Suprapubic skin (tissue), 4 donors: ENCODE data around the gene ANKRD44. TPM values are rescaled to one million over a fixed set of nuclear protein-coding genes. Genes with fewer than 3 reads are reported as not detected.

Source experiments
- DNase-seq, 2 donors: peaks; one replicate each; pipeline ENCODE4 v3.0.0-alpha.2; 2019; ENCODE audit warnings: low spot score in 2 of 2
- H3K27ac ChIP-seq: fragments of 200-600 bp; sonication (generic); one replicate; pipeline ENCODE4 v1.5.1; 2019
- H3K27me3 ChIP-seq: fragments of 200-600 bp; sonication (generic); one replicate; pipeline ENCODE4 v1.5.1; 2019
- H3K36me3 ChIP-seq: fragments of 200-600 bp; sonication (generic); one replicate; pipeline ENCODE4 v1.5.1; 2019
- H3K4me1 ChIP-seq: fragments of 200-600 bp; sonication (generic); one replicate; pipeline ENCODE4 v1.5.1; 2019
- H3K4me3 ChIP-seq: fragments of 200-600 bp; sonication (generic); one replicate; pipeline ENCODE4 v1.5.1; 2019; ENCODE audit warnings: mild to moderate bottlenecking
- H3K9me3 ChIP-seq: fragments of 200-600 bp; sonication (generic); one replicate; pipeline ENCODE4 v1.5.1; 2019
- CTCF ChIP-seq, 2 donors: fragments of 200-600 bp in 1 of 2; fragments of 450-650 bp in 1 of 2; sonication (generic) in 1 of 2; IDR thresholded peaks; one replicate each; pipeline ENCODE4 v1.5.1; 2016 to 2019; ENCODE audit warnings: antibody characterized with exemption in 2 of 2, mild to moderate bottlenecking in 1 of 2, moderate library complexity in 1 of 2
- EP300 ChIP-seq: sonication (generic); formaldehyde crosslinking; IDR thresholded peaks from one replicate; pipeline ENCODE4 v1.6.1; 2017; ENCODE audit warnings: antibody characterized with exemption
- POLR2A ChIP-seq, 2 donors: fragments of 450-650 bp; IDR thresholded peaks; one replicate each; pipeline ENCODE4 v1.6.1; 2017; ENCODE audit warnings: antibody characterized with exemption in 2 of 2, mild to moderate bottlenecking in 2 of 2, moderate library complexity in 2 of 2
- POLR2AphosphoS5 ChIP-seq, 3 donors: sonication (generic); formaldehyde crosslinking; IDR thresholded peaks; one replicate each; pipeline ENCODE4 v1.6.1; 2017; ENCODE audit warnings: antibody characterized with exemption in 3 of 3
- WGBS: methylation state at CpG from one replicate; pipeline ENCODE4 v1.1.5; 2018; 5-methylcytosine and 5-hydroxymethylcytosine counted together
- total RNA-seq, 4 donors: library from RNA; depleted of rRNA; stranded (reverse); fragments of >200 nt; gene quantifications; one replicate each; pipeline ENCODE4 v1.1.0, GENCODE V29; 2016

The ANKRD44 gene
- total RNA-seq, 4 donors from 2014 or later = 6.3 to 34.4 (median 17.8) TPM

- no peak for DNase-seq
- Histone ChIP-seq H3K4me1 (no peaks in the 10 kb centered on the region), H3K27ac (no peak overlapping the region), H3K27me3 (no peaks in the 10 kb centered on the region), H3K36me3 (no peaks in the 10 kb centered on the region), H3K9me3 (no peaks in the 10 kb centered on the region), H3K4me3 (no peak overlapping the region)
- WGBS = 56% methylated on average over 4 of the region's 4 CpGs
- TF ChIP-seq CTCF (IDR thresholded peaks at IDR 0.05) (no peak), POLR2AphosphoS5 (IDR thresholded peaks at IDR 0.05) (peak in 1 of 3 donors; percentile 12)
Measured at GRCh38 chr2:197092431-197092830, 218.1 kb downstream of the ANKRD44 start.

- no peak overlapping the region for H3K27ac ChIP-seq
- WGBS = 78% methylated on average over 7 of the region's 10 CpGs
Measured at GRCh38 chr2:197090742-197091367, 219.7 kb downstream of the ANKRD44 start.

GRCh38 chr2:197089655-197090054, 220.9 kb downstream of the ANKRD44 start:
- WGBS = 49% methylated on average over 2 of the region's 2 CpGs
- H3K27ac ChIP-seq = no peak overlapping the region

More at GRCh38 chr2:197090742-197091367, 219.7 kb downstream of the ANKRD44 start:
- H3K36me3 ChIP-seq = no peaks in the 10 kb centered on the region
- H3K4me3 ChIP-seq = no peak overlapping the region
- no peaks in the 10 kb centered on the region for H3K4me1 ChIP-seq
- no peak for TF ChIP-seq EP300
- TF ChIP-seq CTCF (IDR thresholded peaks at IDR 0.05) = no peak
- no peak for TF ChIP-seq POLR2AphosphoS5 (IDR thresholded peaks at IDR 0.05)
- no peak for TF ChIP-seq POLR2A (IDR thresholded peaks at IDR 0.05)
- no peaks in the 10 kb centered on the region for H3K9me3 ChIP-seq
- H3K27me3 ChIP-seq = no peaks in the 10 kb centered on the region
- no peak for DNase-seq

GRCh38 chr2:197088694-197089093, 221.9 kb downstream of the ANKRD44 start:
- DNase-seq = no peak
- 30% methylated on average over 5 of the region's 5 CpGs for WGBS
- H3K4me1 ChIP-seq = no peaks in the 10 kb centered on the region
- H3K9me3 ChIP-seq = no peaks in the 10 kb centered on the region
- no peak overlapping the region for H3K27ac ChIP-seq
- no peaks in the 10 kb centered on the region for H3K27me3 ChIP-seq
- H3K4me3 ChIP-seq = no peak overlapping the region
- no peaks in the 10 kb centered on the region for H3K36me3 ChIP-seq
- no peak for TF ChIP-seq CTCF (IDR thresholded peaks at IDR 0.05)
- no peak for TF ChIP-seq POLR2A (IDR thresholded peaks at IDR 0.05)
- no peak for TF ChIP-seq EP300
- TF ChIP-seq POLR2AphosphoS5 (IDR thresholded peaks at IDR 0.05) = no peak

More at GRCh38 chr2:197089655-197090054, 220.9 kb downstream of the ANKRD44 start:
- no peak for DNase-seq
- no peak overlapping the region for H3K4me3 ChIP-seq
- H3K9me3 ChIP-seq = no peaks in the 10 kb centered on the region
- TF ChIP-seq POLR2A (IDR thresholded peaks at IDR 0.05) = no peak
- no peak for TF ChIP-seq EP300
- no peak for TF ChIP-seq CTCF (IDR thresholded peaks at IDR 0.05)
- TF ChIP-seq POLR2AphosphoS5 (IDR thresholded peaks at IDR 0.05) = no peak
- H3K4me1 ChIP-seq = no peaks in the 10 kb centered on the region
- no peaks in the 10 kb centered on the region for H3K36me3 ChIP-seq
- no peaks in the 10 kb centered on the region for H3K27me3 ChIP-seq

GRCh38 chr2:197086500-197086899, 224.1 kb downstream of the ANKRD44 start:
- Histone ChIP-seq H3K4me1 (no peaks in the 10 kb centered on the region), H3K4me3 (no peak overlapping the region), H3K27ac (no peak overlapping the region), H3K9me3 (no peaks in the 10 kb centered on the region), H3K36me3 (no peaks in the 10 kb centered on the region), H3K27me3 (no peaks in the 10 kb centered on the region)
- TF ChIP-seq CTCF (IDR thresholded peaks at IDR 0.05) = no peak
- no peak for TF ChIP-seq POLR2AphosphoS5 (IDR thresholded peaks at IDR 0.05)
- TF ChIP-seq POLR2A (IDR thresholded peaks at IDR 0.05) = no peak
- no peak for TF ChIP-seq EP300
- DNase-seq = no peak
- 66% methylated on average over 4 of the region's 4 CpGs for WGBS
